Breast epithelium (tissue), 4 donors: ENCODE data around the gene TSPO. TPM values are rescaled to one million over a fixed set of nuclear protein-coding genes. Genes with fewer than 3 reads are reported as not detected.
A peak's percentile ranks its signal among the peaks of the same experiment; 100 is the strongest.

ENCODE experiments used
- DNase-seq, 2 donors: peaks; one replicate each; pipeline ENCODE4 v3.0.0-alpha.2; 2019; ENCODE audit warnings: low spot score in 2 of 2
- H3K27ac ChIP-seq, 2 donors: fragments of 200-600 bp; sonication (generic) in 1 of 2; one replicate each; pipeline ENCODE4 v1.5.1; 2016 to 2019; ENCODE audit warnings: mild to moderate bottlenecking in 1 of 2
- H3K27me3 ChIP-seq, 2 donors: fragments of 200-600 bp; sonication (generic) in 1 of 2; one replicate each; pipeline versions ENCODE4 v1.5.1 to v1.6.0; 2017 to 2019; ENCODE audit warnings: control low read depth in 1 of 2, mild to moderate bottlenecking in 1 of 2
- H3K36me3 ChIP-seq: fragments of 200-600 bp; one replicate; pipeline ENCODE4 v1.5.1; 2019
- H3K4me1 ChIP-seq, 2 donors: fragments of 200-600 bp; sonication (generic); one replicate each; pipeline ENCODE4 v1.5.1; 2016 to 2019; ENCODE audit warnings: control low read depth in 1 of 2
- H3K4me3 ChIP-seq, 3 donors: fragments of 200-600 bp; sonication (generic); 1 replicate in 2 of 3; 2 replicates in 1 of 3; pipeline ENCODE4 v1.5.1; 2016 to 2019; ENCODE audit warnings: mild to moderate bottlenecking in 3 of 3, moderate library complexity in 2 of 3
- H3K9me3 ChIP-seq, 2 donors: fragments of 200-600 bp; sonication (generic) in 1 of 2; one replicate each; pipeline ENCODE4 v1.5.1; 2016 to 2019; ENCODE audit warnings: control low read depth in 1 of 2
- CTCF ChIP-seq, 3 donors: fragments of 450-650 bp; IDR thresholded peaks; one replicate each; pipeline ENCODE4 v1.5.1; 2016 to 2017; ENCODE audit warnings: antibody characterized with exemption in 3 of 3, mild to moderate bottlenecking in 3 of 3, moderate library complexity in 3 of 3
- POLR2A ChIP-seq: fragments of 450-650 bp; IDR thresholded peaks from one replicate; pipeline ENCODE4 v1.6.1; 2016; ENCODE audit warnings: antibody characterized with exemption, mild to moderate bottlenecking, moderate library complexity
- POLR2AphosphoS5 ChIP-seq, 3 donors: sonication (generic); formaldehyde crosslinking; IDR thresholded peaks; one replicate each; pipeline ENCODE4 v1.6.1; 2017; ENCODE audit warnings: antibody characterized with exemption in 3 of 3
- intact Hi-C: fragments of 100-400 bp; cut with DNase I; formaldehyde crosslinking; loops from one replicate; pipeline ENCODE4 v1.15.1; 2023; ENCODE audit warnings: low total_unique reads
- total RNA-seq, 3 donors: library from RNA; depleted of rRNA; stranded (reverse); fragments of >200 nt; gene quantifications; one replicate each; pipeline ENCODE4 v1.1.0, GENCODE V29; 2016

The TSPO gene
- total RNA-seq, 3 donors from 2014 or later, result 250 to 468 (median 284) TPM

GRCh38 chr22:43118024-43118849 is 33.1 kb upstream of the TSPO start:
- no peaks in the 10 kb centered on the region for H3K27me3 ChIP-seq
- intact Hi-C loops, result no loop called here
- no peak for DNase-seq
- no peak overlapping the region for H3K4me3 ChIP-seq
- no peak overlapping the region for H3K27ac ChIP-seq
- H3K9me3 ChIP-seq, result no peaks in the 10 kb centered on the region
- H3K4me1 ChIP-seq, result no peaks in the 10 kb centered on the region
- TF ChIP-seq POLR2A, result no peak
- no peaks in the 10 kb centered on the region for H3K36me3 ChIP-seq

GRCh38 chr22:43118953-43119458 is 32.4 kb upstream of the TSPO start:
- Histone ChIP-seq H3K36me3 (no peaks in the 10 kb centered on the region), H3K27me3 (no peaks in the 10 kb centered on the region), H3K4me3 (no peak overlapping the region), H3K4me1 (no peaks in the 10 kb centered on the region), H3K9me3 (no peaks in the 10 kb centered on the region), H3K27ac (no peak overlapping the region)
- DNase-seq, result no peak
- TF ChIP-seq POLR2AphosphoS5 (IDR thresholded peaks at IDR 0.05), result no peak
- no peak for TF ChIP-seq CTCF (IDR thresholded peaks at IDR 0.05)
- TF ChIP-seq POLR2A, result no peak
- intact Hi-C loops, result no loop called here

- no peak for TF ChIP-seq POLR2A
- no peak for TF ChIP-seq POLR2AphosphoS5 (IDR thresholded peaks at IDR 0.05)
- no peak for TF ChIP-seq CTCF (IDR thresholded peaks at IDR 0.05)
These were observed 24.7 kb upstream of the TSPO start for GRCh38 chr22:43126501-43127165.

GRCh38 chr22:43127166-43127908 is 24.0 kb upstream of the TSPO start:
- H3K27ac ChIP-seq, result peak overlapping the region; percentile 66 to 74
- H3K4me1 ChIP-seq, result peaks cover 0 to 8% of the 10 kb centered on the region in 2 donors
- H3K27me3 ChIP-seq, result no peaks in the 10 kb centered on the region
- H3K9me3 ChIP-seq, result no peaks in the 10 kb centered on the region
- no peak for DNase-seq
- no peaks in the 10 kb centered on the region for H3K36me3 ChIP-seq
- no peak overlapping the region for H3K4me3 ChIP-seq
- no peak for TF ChIP-seq POLR2AphosphoS5 (IDR thresholded peaks at IDR 0.05)
- no peak for TF ChIP-seq CTCF (IDR thresholded peaks at IDR 0.05)
- TF ChIP-seq POLR2A, result no peak
- intact Hi-C loops, result no loop called here

More at GRCh38 chr22:43126501-43127165, 24.7 kb upstream of the TSPO start:
- intact Hi-C loops, result no loop called here
- H3K27me3 ChIP-seq, result no peaks in the 10 kb centered on the region
- no peak overlapping the region for H3K4me3 ChIP-seq
- no peaks in the 10 kb centered on the region for H3K36me3 ChIP-seq
- peaks cover 0 to 8% of the 10 kb centered on the region in 2 donors for H3K4me1 ChIP-seq
- H3K9me3 ChIP-seq, result no peaks in the 10 kb centered on the region
- DNase-seq, result no peak
- H3K27ac ChIP-seq, result peak overlapping the region; percentile 66 to 74

- H3K4me1 ChIP-seq, result peaks cover 0 to 8% of the 10 kb centered on the region in 2 donors
- H3K36me3 ChIP-seq, result no peaks in the 10 kb centered on the region
- no peak for TF ChIP-seq CTCF (IDR thresholded peaks at IDR 0.05)
- TF ChIP-seq POLR2A, result no peak
- no peak for TF ChIP-seq POLR2AphosphoS5 (IDR thresholded peaks at IDR 0.05)
- intact Hi-C loops, result no loop called here
- peak overlapping the region in 1 of 2 donors; percentile 74 for H3K27ac ChIP-seq
- no peaks in the 10 kb centered on the region for H3K9me3 ChIP-seq
- no peak overlapping the region for H3K4me3 ChIP-seq
- no peaks in the 10 kb centered on the region for H3K27me3 ChIP-seq
- no peak for DNase-seq
These were observed 23.2 kb upstream of the TSPO start for GRCh38 chr22:43128116-43128515.
